Duodenal mucosa (tissue), 2 donors: ENCODE measurements around the gene PGRMC1.

Experiments used
- H3K27ac ChIP-seq: one replicate; pipeline ENCODE4 v1.7.0; 2013; ENCODE audit warnings: low read depth, low read length
- H3K27me3 ChIP-seq, 2 donors: one replicate each; pipeline ENCODE4 v1.7.0; 2013; ENCODE audit warnings: low read length in 2 of 2, control low read depth in 1 of 2; ENCODE audit not compliant: insufficient read depth in 2 of 2, control insufficient read depth in 1 of 2
- H3K36me3 ChIP-seq, 2 donors: one replicate each; pipeline ENCODE4 v1.7.0; 2013; ENCODE audit warnings: low read length in 2 of 2, control low read depth in 1 of 2; ENCODE audit not compliant: insufficient read depth in 2 of 2, control insufficient read depth in 1 of 2
- H3K4me1 ChIP-seq, 2 donors: one replicate each; pipeline ENCODE4 v1.7.0; 2013; ENCODE audit warnings: low read length in 2 of 2, control low read depth in 1 of 2; ENCODE audit not compliant: insufficient read depth in 2 of 2, control insufficient read depth in 1 of 2
- H3K4me3 ChIP-seq, 2 donors: one replicate each; pipeline ENCODE4 v1.7.0; 2013; ENCODE audit warnings: low read length in 2 of 2, low read depth in 1 of 2
- H3K9ac ChIP-seq, 2 donors: one replicate each; pipeline ENCODE4 v1.7.0; 2013; ENCODE audit warnings: low read length in 2 of 2, low read depth in 1 of 2
- H3K9me3 ChIP-seq, 2 donors: one replicate each; pipeline ENCODE4 v1.7.0; 2013; ENCODE audit warnings: low read length in 2 of 2, control low read depth in 1 of 2; ENCODE audit not compliant: control insufficient read depth in 1 of 2

Gene PGRMC1

GRCh38 chrX:119235872-119236622 lies at the start of gene PGRMC1:
Gene PGRMC1, plus strand, starts transcription at chrX:119236285. Its CDS starts 79 bp downstream, at chrX:119236364.
- Histone ChIP-seq H3K9ac (peak within 1 kb of the TSS; percentile 73 to 77), H3K27ac (peak within 1 kb of the TSS; percentile 56), H3K9me3 (no peaks in the 10 kb centered on the region), H3K27me3 (no peaks in the 10 kb centered on the region), H3K4me3 (peak within 1 kb of the TSS; percentile 79 to 82), H3K36me3 (no peaks in the 10 kb centered on the region), H3K4me1 (peaks cover 3 to 8% of the 10 kb centered on the region in 2 donors)

- no peak overlapping the region for H3K4me3 ChIP-seq
- H3K36me3 ChIP-seq = no peaks in the 10 kb centered on the region
- H3K4me1 ChIP-seq = no peaks in the 10 kb centered on the region
- no peaks in the 10 kb centered on the region for H3K27me3 ChIP-seq
- H3K9ac ChIP-seq = no peak overlapping the region
- no peak overlapping the region for H3K27ac ChIP-seq
- H3K9me3 ChIP-seq = no peaks in the 10 kb centered on the region
Measured at GRCh38 chrX:119186763-119187162, 49.3 kb upstream of the PGRMC1 start.

- Histone ChIP-seq H3K4me3 (no peak overlapping the region), H3K4me1 (no peaks in the 10 kb centered on the region), H3K27me3 (no peaks in the 10 kb centered on the region), H3K9me3 (no peaks in the 10 kb centered on the region), H3K36me3 (no peaks in the 10 kb centered on the region), H3K27ac (no peak overlapping the region), H3K9ac (no peak overlapping the region)
Measured at GRCh38 chrX:119187298-119187697, 48.8 kb upstream of the PGRMC1 start.

- Histone ChIP-seq H3K9me3 (no peaks in the 10 kb centered on the region), H3K4me3 (no peak overlapping the region), H3K27ac (no peak overlapping the region), H3K36me3 (no peaks in the 10 kb centered on the region), H3K9ac (no peak overlapping the region), H3K27me3 (no peaks in the 10 kb centered on the region), H3K4me1 (no peaks in the 10 kb centered on the region)
Measured at GRCh38 chrX:119189115-119189514, 47.0 kb upstream of the PGRMC1 start.

GRCh38 chrX:119189595-119189994 lies 46.5 kb upstream of the PGRMC1 start:
- H3K27ac ChIP-seq = no peak overlapping the region
- no peaks in the 10 kb centered on the region for H3K36me3 ChIP-seq
- H3K27me3 ChIP-seq = no peaks in the 10 kb centered on the region
- H3K4me3 ChIP-seq = no peak overlapping the region
- H3K9ac ChIP-seq = no peak overlapping the region
- H3K4me1 ChIP-seq = no peaks in the 10 kb centered on the region
- no peaks in the 10 kb centered on the region for H3K9me3 ChIP-seq

GRCh38 chrX:119190091-119190681 lies 45.9 kb upstream of the PGRMC1 start:
- H3K4me3 ChIP-seq = no peak overlapping the region
- H3K27ac ChIP-seq = no peak overlapping the region
- no peaks in the 10 kb centered on the region for H3K4me1 ChIP-seq
- H3K36me3 ChIP-seq = no peaks in the 10 kb centered on the region
- H3K9me3 ChIP-seq = no peaks in the 10 kb centered on the region
- H3K9ac ChIP-seq = no peak overlapping the region
- no peaks in the 10 kb centered on the region for H3K27me3 ChIP-seq

- no peak overlapping the region for H3K4me3 ChIP-seq
- no peaks in the 10 kb centered on the region for H3K27me3 ChIP-seq
- H3K36me3 ChIP-seq = no peaks in the 10 kb centered on the region
- H3K4me1 ChIP-seq = no peaks in the 10 kb centered on the region
- no peak overlapping the region for H3K9ac ChIP-seq
- no peak overlapping the region for H3K27ac ChIP-seq
- no peaks in the 10 kb centered on the region for H3K9me3 ChIP-seq
Measured at GRCh38 chrX:119190831-119191230, 45.3 kb upstream of the PGRMC1 start.

GRCh38 chrX:119194621-119195020 lies 41.5 kb upstream of the PGRMC1 start:
- Histone ChIP-seq H3K4me3 (no peak overlapping the region), H3K4me1 (no peaks in the 10 kb centered on the region), H3K9me3 (no peaks in the 10 kb centered on the region), H3K9ac (no peak overlapping the region), H3K27me3 (no peaks in the 10 kb centered on the region), H3K27ac (no peak overlapping the region), H3K36me3 (no peaks in the 10 kb centered on the region)

- H3K4me3 ChIP-seq = no peak overlapping the region
- H3K36me3 ChIP-seq = no peaks in the 10 kb centered on the region
- H3K9me3 ChIP-seq = no peaks in the 10 kb centered on the region
- no peaks in the 10 kb centered on the region for H3K4me1 ChIP-seq
- no peak overlapping the region for H3K9ac ChIP-seq
- no peak overlapping the region for H3K27ac ChIP-seq
- H3K27me3 ChIP-seq = no peaks in the 10 kb centered on the region
Measured at GRCh38 chrX:119201570-119201969, 34.5 kb upstream of the PGRMC1 start.

- H3K36me3 ChIP-seq = no peaks in the 10 kb centered on the region
- no peak overlapping the region for H3K9ac ChIP-seq
- H3K4me1 ChIP-seq = no peaks in the 10 kb centered on the region
- no peaks in the 10 kb centered on the region for H3K9me3 ChIP-seq
- no peak overlapping the region for H3K27ac ChIP-seq
- no peak overlapping the region for H3K4me3 ChIP-seq
- no peaks in the 10 kb centered on the region for H3K27me3 ChIP-seq
Measured at GRCh38 chrX:119206203-119206602, 29.9 kb upstream of the PGRMC1 start.
